ENCODE measurements around the gene GABRR1. TPM values are rescaled to one million over a fixed set of nuclear protein-coding genes. Genes with fewer than 3 reads are reported as not detected.

The GABRR1 gene
- total RNA-seq, 2 experiments from 2014 or later = not detected

DNA sequence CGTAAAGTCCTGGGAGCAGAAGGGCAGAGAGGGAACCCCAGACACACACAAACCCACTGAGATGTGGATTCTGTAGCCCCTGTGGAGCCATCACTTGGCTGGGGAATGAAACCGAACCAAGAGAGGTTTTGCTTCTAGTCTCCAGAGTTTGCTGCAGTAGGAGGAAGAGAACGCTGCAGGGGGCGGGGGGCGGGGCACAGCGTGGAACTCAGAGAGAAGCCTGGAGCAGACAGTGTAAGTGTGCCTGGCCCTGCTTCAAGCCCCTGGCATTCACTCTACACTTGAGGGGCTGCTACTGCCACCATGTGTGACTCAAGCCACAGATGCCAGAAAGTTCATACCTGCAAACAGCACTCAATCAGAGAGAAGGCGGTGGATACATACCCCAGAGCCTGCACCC is 18.9 kb downstream of the GABRR1 start:
- Histone ChIP-seq H3K36me3 (ENCODE audit: insufficient read depth, low read length) (no peaks in the 10 kb centered on the region), H3K27ac (ENCODE audit: low read depth, low read length, poor library complexity, severe bottlenecking) (no peak overlapping the region), H3K9me2 (ENCODE audit: insufficient read depth, low read length) (no peaks in the 10 kb centered on the region), H4K20me1 (ENCODE audit: insufficient read depth, low read length) (no peaks in the 10 kb centered on the region), H3K4me1 (ENCODE audit: insufficient read depth, low read length, poor library complexity, severe bottlenecking) (no peaks in the 10 kb centered on the region), H3K4me3 (ENCODE audit: low read depth, low read length, poor library complexity, severe bottlenecking) (no peak overlapping the region), H2AFZ (ENCODE audit: low read length) (no peak overlapping the region), H3K9me3 (ENCODE audit: low read length) (peaks cover 10% of the 10 kb centered on the region), H3K79me2 (ENCODE audit: insufficient read depth, low read depth, low read length) (no peaks in the 10 kb centered on the region), H3K4me2 (ENCODE audit: low read length) (no peak overlapping the region)
- ChIA-PET CTCF (ENCODE audit: unreplicated experiment) (no interaction called here), POLR2A (no interaction called here)
- DNase-seq (ENCODE audit: low spot score) = no peak
- BruUV-seq (replicated peaks) = no TSS peak
- intact Hi-C loops (cut with micrococcal nuclease; ENCODE audit: unreplicated experiment) = no loop called here
- TF ChIP-seq, protein P1, sequence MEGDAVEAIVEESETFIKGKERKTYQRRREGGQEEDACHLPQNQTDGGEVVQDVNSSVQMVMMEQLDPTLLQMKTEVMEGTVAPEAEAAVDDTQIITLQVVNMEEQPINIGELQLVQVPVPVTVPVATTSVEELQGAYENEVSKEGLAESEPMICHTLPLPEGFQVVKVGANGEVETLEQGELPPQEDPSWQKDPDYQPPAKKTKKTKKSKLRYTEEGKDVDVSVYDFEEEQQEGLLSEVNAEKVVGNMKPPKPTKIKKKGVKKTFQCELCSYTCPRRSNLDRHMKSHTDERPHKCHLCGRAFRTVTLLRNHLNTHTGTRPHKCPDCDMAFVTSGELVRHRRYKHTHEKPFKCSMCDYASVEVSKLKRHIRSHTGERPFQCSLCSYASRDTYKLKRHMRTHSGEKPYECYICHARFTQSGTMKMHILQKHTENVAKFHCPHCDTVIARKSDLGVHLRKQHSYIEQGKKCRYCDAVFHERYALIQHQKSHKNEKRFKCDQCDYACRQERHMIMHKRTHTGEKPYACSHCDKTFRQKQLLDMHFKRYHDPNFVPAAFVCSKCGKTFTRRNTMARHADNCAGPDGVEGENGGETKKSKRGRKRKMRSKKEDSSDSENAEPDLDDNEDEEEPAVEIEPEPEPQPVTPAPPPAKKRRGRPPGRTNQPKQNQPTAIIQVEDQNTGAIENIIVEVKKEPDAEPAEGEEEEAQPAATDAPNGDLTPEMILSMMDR (conservative IDR thresholded peaks at IDR 0.05; ENCODE audit: low read length) = no peak
- no peak for TF ChIP-seq EZH2phosphoT487 (IDR thresholded peaks at IDR 0.05; ENCODE audit: borderline replicate concordance, low read depth, low read length)

DNA sequence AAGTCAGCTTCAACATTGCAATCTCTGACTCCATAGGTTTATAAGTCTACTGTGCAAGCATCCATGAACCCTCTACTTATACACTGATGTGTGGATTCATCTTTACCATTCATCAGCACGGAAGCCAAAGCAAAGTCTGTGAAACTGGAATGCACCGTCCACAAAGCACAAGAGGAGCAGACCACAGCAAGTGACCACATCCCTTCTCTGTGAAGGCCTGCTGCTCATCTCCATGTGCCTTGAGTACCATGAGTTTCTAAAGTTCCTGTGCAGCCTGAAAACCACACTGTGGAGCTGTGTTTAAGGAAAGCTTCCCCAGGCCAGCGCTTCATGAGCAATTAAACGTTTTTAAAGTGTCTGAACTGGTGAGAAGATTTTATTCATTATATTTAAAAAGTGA is 20.0 kb downstream of the GABRR1 start:
- H3K79me2 ChIP-seq (ENCODE audit: insufficient read depth, low read depth, low read length) = no peaks in the 10 kb centered on the region
- peaks cover 10% of the 10 kb centered on the region for H3K9me3 ChIP-seq (ENCODE audit: low read length)
- H3K4me3 ChIP-seq (ENCODE audit: low read depth, low read length, poor library complexity, severe bottlenecking) = no peak overlapping the region
- no peaks in the 10 kb centered on the region for H4K20me1 ChIP-seq (ENCODE audit: insufficient read depth, low read length)
- no peak overlapping the region for H3K4me2 ChIP-seq (ENCODE audit: low read length)
- BruUV-seq (replicated peaks) = no TSS peak
- no peak for DNase-seq (ENCODE audit: low spot score)
- H3K36me3 ChIP-seq (ENCODE audit: insufficient read depth, low read length) = no peaks in the 10 kb centered on the region
- POLR2A ChIA-PET = no interaction called here
- H2AFZ ChIP-seq (ENCODE audit: low read length) = no peak overlapping the region
- CTCF ChIA-PET (ENCODE audit: unreplicated experiment) = no interaction called here
- H3K9me2 ChIP-seq (ENCODE audit: insufficient read depth, low read length) = no peaks in the 10 kb centered on the region
- no peak overlapping the region for H3K27ac ChIP-seq (ENCODE audit: low read depth, low read length, poor library complexity, severe bottlenecking)
- no peak for TF ChIP-seq EZH2phosphoT487 (IDR thresholded peaks at IDR 0.05; ENCODE audit: borderline replicate concordance, low read depth, low read length)
- TF ChIP-seq, protein P1 (conservative IDR thresholded peaks at IDR 0.05; ENCODE audit: low read length) = no peak
- intact Hi-C loops (cut with micrococcal nuclease; ENCODE audit: unreplicated experiment) = no loop called here
- H3K4me1 ChIP-seq (ENCODE audit: insufficient read depth, low read length, poor library complexity, severe bottlenecking) = no peaks in the 10 kb centered on the region

DNA sequence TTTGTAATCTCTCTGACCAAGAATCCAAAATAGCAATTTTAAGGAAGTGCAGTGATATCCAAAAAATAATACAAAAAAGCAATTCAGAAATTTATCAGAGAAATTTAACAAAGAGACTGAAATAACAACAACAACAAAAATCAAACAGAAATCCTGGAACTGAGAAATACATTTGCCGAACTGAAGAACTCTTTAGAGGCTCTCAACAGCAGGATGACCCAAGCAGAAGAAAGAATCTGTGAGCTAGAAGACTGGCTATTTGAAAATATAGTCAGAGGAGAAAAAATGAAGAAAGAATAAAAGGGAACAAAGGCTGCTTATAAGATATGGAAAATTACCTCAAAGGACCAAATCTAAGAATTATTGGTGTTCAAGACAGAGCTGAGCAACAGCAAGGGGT is 22.6 kb downstream of the GABRR1 start:
- intact Hi-C loops (cut with micrococcal nuclease; ENCODE audit: unreplicated experiment) = no loop called here
- Histone ChIP-seq H4K20me1 (ENCODE audit: insufficient read depth, low read length) (no peaks in the 10 kb centered on the region), H3K27ac (ENCODE audit: low read depth, low read length, poor library complexity, severe bottlenecking) (no peak overlapping the region), H3K9me3 (ENCODE audit: low read length) (peaks cover 10% of the 10 kb centered on the region), H3K4me3 (ENCODE audit: low read depth, low read length, poor library complexity, severe bottlenecking) (no peak overlapping the region), H3K79me2 (ENCODE audit: insufficient read depth, low read depth, low read length) (no peaks in the 10 kb centered on the region), H3K36me3 (ENCODE audit: insufficient read depth, low read length) (no peaks in the 10 kb centered on the region), H2AFZ (ENCODE audit: low read length) (no peak overlapping the region), H3K4me1 (ENCODE audit: insufficient read depth, low read length, poor library complexity, severe bottlenecking) (no peaks in the 10 kb centered on the region), H3K4me2 (ENCODE audit: low read length) (no peak overlapping the region), H3K9me2 (ENCODE audit: insufficient read depth, low read length) (no peaks in the 10 kb centered on the region)
- BruUV-seq (replicated peaks) = no TSS peak
- no peak for DNase-seq (ENCODE audit: low spot score)
- TF ChIP-seq, protein P1 (conservative IDR thresholded peaks at IDR 0.05; ENCODE audit: low read length) = no peak
- POLR2A ChIA-PET = interaction anchor here (1.0 kb wide), 1 partner anchor 211 kb away, joined by 4 read pairs; no protein-coding TSS in a partner anchor
- CTCF ChIA-PET (ENCODE audit: unreplicated experiment) = no interaction called here

All from OCI-LY7 (cell line).